CD4-positive, CD25-positive, alpha-beta regulatory T cell (primary cell): ENCODE measurements around the gene TRAK1. TPM values are rescaled to one million over a fixed set of nuclear protein-coding genes. Genes with fewer than 3 reads are reported as not detected.

Experiments
- ATAC-seq, 2 donors: fragments of 150-1000 bp; cut with Tn5 transposase; one replicate each; pipeline ENCODE4 v1.10.0; 2021; ENCODE audit warnings: low read depth in 2 of 2, moderate number of reproducible peaks in 2 of 2, moderate library complexity in 1 of 2
- DNase-seq, 3 donors: peaks; one replicate each; pipeline versions ENCODE4 v3.0.0 to v3.0.0-alpha.2; 2012 to 2022; ENCODE audit warnings: mixed read lengths in 1 of 3
- H3K27ac ChIP-seq: one replicate; pipeline ENCODE4 v1.7.0; 2013; ENCODE audit warnings: mild to moderate bottlenecking, low read length; ENCODE audit not compliant: insufficient read depth, poor library complexity, severe bottlenecking
- H3K27me3 ChIP-seq: one replicate; pipeline ENCODE4 v1.7.0; 2013; ENCODE audit warnings: low read length; ENCODE audit not compliant: control insufficient read depth, insufficient read depth
- H3K36me3 ChIP-seq: one replicate; pipeline ENCODE4 v1.7.0; 2013; ENCODE audit warnings: mild to moderate bottlenecking, low read length, moderate library complexity; ENCODE audit not compliant: control insufficient read depth, insufficient read depth
- H3K4me1 ChIP-seq: 2 replicates; pipeline ENCODE4 v1.7.0; 2013; ENCODE audit warnings: mild to moderate bottlenecking, low read length; ENCODE audit not compliant: insufficient read depth, control insufficient read depth, poor library complexity, severe bottlenecking
- H3K4me3 ChIP-seq: one replicate; pipeline ENCODE4 v1.7.0; 2013; ENCODE audit warnings: low read depth, mild to moderate bottlenecking, low read length, moderate library complexity
- H3K9me3 ChIP-seq, 2 experiments: 1 replicate in 1 of 2; 2 replicates in 1 of 2; pipeline ENCODE4 v1.7.0; 2013; ENCODE audit warnings: low read length in 2 of 2, mild to moderate bottlenecking in 1 of 2, moderate library complexity in 1 of 2; ENCODE audit not compliant: control insufficient read depth in 2 of 2
- H3K27ac Mint-ChIP-seq, 3 donors: one replicate each; pipeline ENCODE4 v1.8.0; 2020 to 2022; ENCODE audit warnings: mild to moderate bottlenecking in 3 of 3, mixed read lengths in 3 of 3, moderate library complexity in 2 of 3
- H3K27me3 Mint-ChIP-seq: one replicate; pipeline ENCODE4 v1.8.0; 2022; ENCODE audit warnings: mild to moderate bottlenecking, mixed read lengths
- H3K36me3 Mint-ChIP-seq: one replicate; pipeline ENCODE4 v1.8.0; 2020; ENCODE audit warnings: mixed read lengths
- H3K4me1 Mint-ChIP-seq, 4 donors: one replicate each; pipeline ENCODE4 v1.8.0; 2020 to 2022; ENCODE audit warnings: mixed read lengths in 4 of 4, mild to moderate bottlenecking in 1 of 4
- H3K4me3 Mint-ChIP-seq, 4 donors: one replicate each; pipeline ENCODE4 v1.8.0; 2020 to 2022; ENCODE audit warnings: mild to moderate bottlenecking in 4 of 4, mixed read lengths in 4 of 4, moderate library complexity in 3 of 4
- H3K9me3 Mint-ChIP-seq, 7 donors: one replicate each; pipeline ENCODE4 v1.8.0; 2020 to 2022; ENCODE audit warnings: mixed read lengths in 7 of 7, mild to moderate bottlenecking in 3 of 7, moderate library complexity in 2 of 7
- polyA plus RNA-seq, 4 donors: library from polyadenylated mRNA; unstranded; fragments of 300-500 nt; fragmentation: Illumina TruSeq; gene quantifications; one replicate each; pipeline ENCODE4 v1.2.3, GENCODE V29; 2021
- total RNA-seq: library from RNA; stranded (reverse); gene quantifications from one replicate; pipeline ENCODE4 v1.2.3, GENCODE V29; 2022

The TRAK1 gene
- total and polyA plus RNA-seq, 5 donors from 2014 or later: 2.6 to 23.3 (median 3.5) TPM

GRCh38 chr3:42209917-42210316 lies 118.8 kb downstream of the TRAK1 start:
- Mint-ChIP-seq H3K9me3 (peaks cover 0 to 2% (median 0%) of the 10 kb centered on the region in 7 donors), H3K36me3 (peaks cover 48% of the 10 kb centered on the region), H3K27ac (no peak overlapping the region), H3K4me3 (no peak overlapping the region), H3K4me1 (peaks cover 9 to 24% (median 19%) of the 10 kb centered on the region in 4 donors), H3K27me3 (no peaks in the 10 kb centered on the region)
- peaks cover 21% of the 10 kb centered on the region for H3K4me1 ChIP-seq
- H3K27ac ChIP-seq: no peak overlapping the region
- H3K9me3 ChIP-seq: no peaks in the 10 kb centered on the region
- peaks cover 37% of the 10 kb centered on the region for H3K36me3 ChIP-seq
- ATAC-seq (no peak), DNase-seq (no peak)
- H3K4me3 ChIP-seq: no peak overlapping the region
- no peaks in the 10 kb centered on the region for H3K27me3 ChIP-seq

DNA sequence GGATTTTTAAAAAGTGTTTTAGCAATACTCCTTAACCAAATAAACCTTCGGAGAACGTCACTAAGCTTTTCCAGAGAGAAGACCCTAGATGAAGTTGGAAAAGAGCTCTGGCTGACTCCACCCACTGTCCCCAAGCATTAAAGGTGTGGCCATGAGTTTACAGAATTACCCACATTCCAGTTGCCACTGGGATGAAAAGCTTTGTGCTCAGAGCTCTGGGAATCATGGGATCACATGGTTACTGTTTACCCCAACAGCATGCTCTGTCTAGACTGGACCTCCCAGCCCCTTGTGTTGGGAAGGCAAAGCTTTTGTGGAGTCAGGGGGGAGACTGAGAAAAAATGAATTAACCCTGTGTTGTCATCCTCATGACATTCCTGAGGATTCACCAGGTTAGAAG lies 119.6 kb downstream of the TRAK1 start:
- Histone ChIP-seq H3K4me1 (peaks cover 26% of the 10 kb centered on the region), H3K9me3 (no peaks in the 10 kb centered on the region), H3K27ac (no peak overlapping the region), H3K27me3 (no peaks in the 10 kb centered on the region), H3K36me3 (peaks cover 37% of the 10 kb centered on the region), H3K4me3 (no peak overlapping the region)
- DNase-seq: no peak
- peaks cover 9 to 32% (median 25%) of the 10 kb centered on the region in 4 donors for H3K4me1 Mint-ChIP-seq
- H3K4me3 Mint-ChIP-seq: no peak overlapping the region
- ATAC-seq: no peak
- H3K9me3 Mint-ChIP-seq: peaks cover 0 to 2% (median 0%) of the 10 kb centered on the region in 7 donors
- peaks cover 47% of the 10 kb centered on the region for H3K36me3 Mint-ChIP-seq
- no peaks in the 10 kb centered on the region for H3K27me3 Mint-ChIP-seq
- H3K27ac Mint-ChIP-seq: no peak overlapping the region

DNA sequence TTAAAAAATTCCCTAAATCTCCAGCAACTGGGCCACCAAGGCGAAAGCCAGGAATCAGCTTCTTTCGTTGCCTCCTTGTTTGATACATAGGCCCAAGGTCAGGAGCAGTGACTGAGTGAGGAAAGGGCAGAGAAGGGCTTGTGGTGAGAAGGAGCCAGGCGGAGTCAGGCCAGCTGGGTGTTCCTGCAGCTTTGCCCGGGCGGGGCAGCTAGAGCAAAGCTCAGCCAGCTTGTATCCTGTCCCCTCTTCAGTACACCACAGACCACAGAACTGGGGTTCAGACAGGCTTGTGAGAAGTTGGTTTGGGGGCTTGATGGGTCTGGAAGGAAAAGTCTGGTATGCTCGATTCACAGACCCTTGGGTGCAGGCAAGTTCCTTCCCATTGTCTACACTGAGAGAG lies 122.3 kb downstream of the TRAK1 start:
- H3K27me3 Mint-ChIP-seq: no peaks in the 10 kb centered on the region
- peaks cover 33% of the 10 kb centered on the region for H3K36me3 Mint-ChIP-seq
- H3K4me1 Mint-ChIP-seq: peaks cover 29 to 57% (median 45%) of the 10 kb centered on the region in 4 donors
- H3K36me3 ChIP-seq: peaks cover 24% of the 10 kb centered on the region
- peaks cover 47% of the 10 kb centered on the region for H3K4me1 ChIP-seq
- no peak overlapping the region for H3K27ac ChIP-seq
- peak overlapping the region; percentile 82 to 97 (median 88) for H3K27ac Mint-ChIP-seq
- no peaks in the 10 kb centered on the region for H3K27me3 ChIP-seq
- no peaks in the 10 kb centered on the region for H3K9me3 ChIP-seq
- ATAC-seq (peak; percentile 38 to 49), DNase-seq (peak in 1 of 3 donors; percentile 72)
- peak overlapping the region; percentile 37 to 68 (median 43) for H3K4me3 Mint-ChIP-seq
- H3K9me3 Mint-ChIP-seq: peaks cover 0 to 2% (median 0%) of the 10 kb centered on the region in 7 donors
- no peak overlapping the region for H3K4me3 ChIP-seq

GRCh38 chr3:42214064-42214463 lies 122.9 kb downstream of the TRAK1 start:
- peaks cover 0 to 2% (median 0%) of the 10 kb centered on the region in 7 donors for H3K9me3 Mint-ChIP-seq
- H3K4me1 Mint-ChIP-seq: peaks cover 29 to 63% (median 46%) of the 10 kb centered on the region in 4 donors
- peak in 1 of 3 donors; percentile 19 for DNase-seq
- H3K27me3 ChIP-seq: no peaks in the 10 kb centered on the region
- no peak overlapping the region for H3K4me3 ChIP-seq
- H3K36me3 Mint-ChIP-seq: peaks cover 26% of the 10 kb centered on the region
- peak overlapping the region; percentile 82 to 97 (median 88) for H3K27ac Mint-ChIP-seq
- no peaks in the 10 kb centered on the region for H3K9me3 ChIP-seq
- H3K4me3 Mint-ChIP-seq: peak overlapping the region; percentile 5 to 68 (median 43)
- H3K36me3 ChIP-seq: peaks cover 19% of the 10 kb centered on the region
- no peak overlapping the region for H3K27ac ChIP-seq
- no peaks in the 10 kb centered on the region for H3K27me3 Mint-ChIP-seq
- peak in 1 of 2 donors; percentile 35 for ATAC-seq
- peaks cover 47% of the 10 kb centered on the region for H3K4me1 ChIP-seq

DNA sequence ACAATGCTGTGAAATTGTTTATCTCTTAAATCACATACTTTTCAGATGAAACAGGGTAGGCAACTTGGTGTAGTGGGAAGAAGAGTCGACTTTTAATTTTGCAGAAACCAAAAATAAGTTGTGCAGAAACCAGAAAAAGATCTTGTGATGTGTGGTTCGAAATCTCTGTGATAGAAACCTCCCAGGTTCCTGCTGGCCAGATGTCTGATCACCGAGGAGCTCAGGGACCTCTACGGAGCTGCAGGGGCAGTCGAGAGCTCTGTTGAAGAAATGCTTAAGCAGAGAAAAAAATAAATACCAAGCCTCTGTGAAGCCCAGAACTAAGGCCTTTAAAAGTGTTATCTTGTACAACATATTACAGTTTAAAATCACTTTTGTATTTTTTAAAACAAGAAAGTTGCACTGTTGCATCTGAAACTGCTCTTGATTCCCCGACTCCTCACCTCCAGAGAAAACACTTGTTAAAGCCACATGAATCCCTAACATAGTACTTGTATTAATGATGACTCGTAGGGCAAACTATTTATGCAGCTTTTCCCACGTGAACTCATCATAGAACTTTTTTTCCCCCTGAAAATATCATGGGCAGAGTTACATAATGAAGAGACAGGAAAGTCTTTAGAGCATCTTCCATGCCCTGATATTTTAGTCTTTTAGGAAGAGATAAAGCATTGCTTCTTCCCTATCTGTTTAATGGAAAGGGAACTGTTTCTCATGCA lies 123.6 kb downstream of the TRAK1 start:
- peaks cover 29 to 63% (median 46%) of the 10 kb centered on the region in 4 donors for H3K4me1 Mint-ChIP-seq
- H3K9me3 Mint-ChIP-seq: no peaks in the 10 kb centered on the region
- Histone ChIP-seq H3K4me3 (no peak overlapping the region), H3K27me3 (no peaks in the 10 kb centered on the region), H3K9me3 (no peaks in the 10 kb centered on the region), H3K27ac (peak overlapping the region; percentile 7), H3K4me1 (peaks cover 47% of the 10 kb centered on the region), H3K36me3 (peaks cover 14% of the 10 kb centered on the region)
- H3K27me3 Mint-ChIP-seq: no peaks in the 10 kb centered on the region
- ATAC-seq (peak in 1 of 2 donors; percentile 30), DNase-seq (peak in 1 of 3 donors; percentile 28)
- H3K36me3 Mint-ChIP-seq: peaks cover 20% of the 10 kb centered on the region
- peak overlapping the region; percentile 82 to 97 (median 88) for H3K27ac Mint-ChIP-seq
- H3K4me3 Mint-ChIP-seq: peak overlapping the region in 3 of 4 donors; percentile 3 to 48 (median 11)

DNA sequence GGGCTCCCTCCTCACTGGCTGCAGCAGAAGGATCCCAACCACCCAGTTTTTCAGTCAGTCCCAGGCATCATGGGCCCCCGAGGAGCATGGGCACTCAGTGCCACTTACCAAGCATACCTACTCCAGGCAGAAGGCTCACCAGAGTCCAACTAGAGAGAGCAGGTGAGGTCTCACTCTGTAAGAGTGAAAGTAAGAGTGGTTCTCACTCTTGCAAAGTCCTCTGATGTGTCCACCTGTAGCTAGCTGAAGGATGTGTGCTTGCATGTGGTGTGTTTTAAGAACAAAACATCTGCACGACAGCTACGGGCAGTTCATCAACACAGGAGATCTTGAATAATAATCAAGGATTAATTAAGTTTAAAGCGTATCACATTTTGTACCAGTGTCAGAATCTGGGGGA lies 125.1 kb downstream of the TRAK1 start:
- Mint-ChIP-seq H3K27ac (peak overlapping the region; percentile 82 to 96 (median 88)), H3K9me3 (no peaks in the 10 kb centered on the region), H3K36me3 (peaks cover 21% of the 10 kb centered on the region), H3K27me3 (no peaks in the 10 kb centered on the region), H3K4me1 (peaks cover 29 to 65% (median 46%) of the 10 kb centered on the region in 4 donors), H3K4me3 (peak overlapping the region; percentile 9 to 81 (median 72))
- Histone ChIP-seq H3K27me3 (no peaks in the 10 kb centered on the region), H3K36me3 (peaks cover 2% of the 10 kb centered on the region), H3K27ac (peak overlapping the region; percentile 58), H3K4me1 (peaks cover 47% of the 10 kb centered on the region), H3K4me3 (peak overlapping the region; percentile 70), H3K9me3 (no peaks in the 10 kb centered on the region)
- ATAC-seq (peak; percentile 63 to 65), DNase-seq (peak in 2 of 3 donors; percentile 6 to 63)

DNA sequence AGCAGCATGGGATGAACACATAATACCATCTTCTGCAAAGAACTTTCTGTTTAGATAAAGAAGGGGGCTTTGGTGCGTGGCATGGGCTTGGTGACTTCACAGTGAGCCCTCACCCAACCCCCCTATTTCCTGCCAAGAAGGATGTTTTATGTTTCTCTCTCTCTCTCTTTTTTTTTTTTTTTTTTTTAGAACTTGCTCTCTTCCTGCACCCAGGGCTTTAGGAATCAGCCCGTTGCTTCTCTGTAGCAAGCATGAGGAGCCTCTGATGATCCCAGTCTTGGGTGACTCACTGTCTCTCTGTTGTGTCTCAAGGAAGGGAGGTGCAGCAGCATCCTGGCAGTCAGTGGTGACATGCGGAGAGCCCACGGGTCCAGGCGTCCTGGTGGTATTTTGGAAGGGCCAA lies 125.8 kb downstream of the TRAK1 start:
- Mint-ChIP-seq H3K4me1 (peaks cover 29 to 65% (median 46%) of the 10 kb centered on the region in 4 donors), H3K36me3 (peaks cover 15% of the 10 kb centered on the region), H3K27me3 (no peaks in the 10 kb centered on the region), H3K27ac (peak overlapping the region; percentile 82 to 96 (median 88)), H3K4me3 (peak overlapping the region; percentile 50 to 81 (median 74)), H3K9me3 (no peaks in the 10 kb centered on the region)
- ATAC-seq: peak in 1 of 2 donors; percentile 54
- no peaks in the 10 kb centered on the region for H3K27me3 ChIP-seq
- peaks cover 47% of the 10 kb centered on the region for H3K4me1 ChIP-seq
- H3K27ac ChIP-seq: peak overlapping the region; percentile 58
- peaks cover under 1% of the 10 kb centered on the region for H3K36me3 ChIP-seq
- peak in 2 of 3 donors; percentile 50 to 78 for DNase-seq
- no peaks in the 10 kb centered on the region for H3K9me3 ChIP-seq
- H3K4me3 ChIP-seq: peak overlapping the region; percentile 70
